Fibroblast of lung (primary cell): ENCODE measurements around the gene MYZAP.

Source experiments
- CTCF ChIP-seq, 2 donors: IDR thresholded peaks in 1 of 2; conservative IDR thresholded peaks in 1 of 2; 1 replicate in 1 of 2; 2 replicates in 1 of 2; pipeline ENCODE4 v1.5.1; 2011 to 2012; ENCODE audit warnings: low read length in 2 of 2, control low read depth in 1 of 2, inconsistent platforms in 1 of 2, low read depth in 1 of 2, mild to moderate bottlenecking in 1 of 2
- EZH2 ChIP-seq: IDR thresholded peaks from 2 replicates; pipeline ENCODE4 v1.5.1; 2012; ENCODE audit warnings: low read length, control low read depth, mild to moderate bottlenecking; ENCODE audit errors: missing control alignments

GRCh38 chr15:57730876-57731275 lies 139.2 kb downstream of the MYZAP start:
- TF ChIP-seq CTCF (conservative IDR thresholded peaks at IDR 0.05 in 1 of 2, IDR thresholded peaks at IDR 0.05 in 1 of 2; ENCODE audit: low read depth in 1 of 2, low read length in 2 of 2), result no peak
- TF ChIP-seq EZH2, result no peak
